GM23338 (cell line): ENCODE data around the gene ZDHHC23. TPM values are rescaled to one million over a fixed set of nuclear protein-coding genes. Genes with fewer than 3 reads are reported as not detected.

Experiments used
- ATAC-seq: fragments of 200-7000 bp; cut with Tn5 transposase; 3 replicates; pipeline ENCODE4 v1.9.1; 2020
- DNase-seq: peaks from one replicate; pipeline ENCODE4 v3.0.0-alpha.2; 2015; ENCODE audit warnings: low spot score
- H2AFZ ChIP-seq: fragments of 200-600 bp; sonication (generic); 2 replicates; pipeline ENCODE4 v1.8.0; 2016; ENCODE audit warnings: antibody characterized with exemption, mild to moderate bottlenecking, moderate library complexity
- H3F3A ChIP-seq: fragments of 200-600 bp; sonication (generic); replicated peaks from 2 replicates; pipeline ENCODE4 v1.8.0; 2017; ENCODE audit warnings: antibody characterized with exemption, mixed run types, low read depth
- H3K27ac ChIP-seq: fragments of 200-600 bp; sonication (generic); 2 replicates; pipeline ENCODE4 v1.6.1; 2016; ENCODE audit warnings: low read depth
- H3K27me3 ChIP-seq: fragments of 200-600 bp; sonication (generic); 2 replicates; pipeline ENCODE4 v1.8.0; 2016; ENCODE audit warnings: mild to moderate bottlenecking, mixed run types, moderate library complexity; ENCODE audit not compliant: insufficient read depth
- H3K36me3 ChIP-seq: fragments of 200-600 bp; sonication (generic); 2 replicates; pipeline ENCODE4 v1.8.0; 2016; ENCODE audit warnings: mild to moderate bottlenecking; ENCODE audit not compliant: insufficient read depth
- H3K4me1 ChIP-seq: fragments of 200-600 bp; sonication (generic); 2 replicates; pipeline ENCODE4 v1.8.0; 2016; ENCODE audit warnings: mild to moderate bottlenecking, moderate library complexity; ENCODE audit not compliant: insufficient read depth
- H3K4me2 ChIP-seq: fragments of 200-600 bp; sonication (generic); 2 replicates; pipeline ENCODE4 v1.7.1; 2017; ENCODE audit warnings: mixed run types
- H3K4me3 ChIP-seq: fragments of 200-600 bp; sonication (generic); 2 replicates; pipeline ENCODE4 v1.6.1; 2016; ENCODE audit warnings: mixed run types
- H3K79me2 ChIP-seq: fragments of 200-600 bp; sonication (generic); replicated peaks from 2 replicates; pipeline ENCODE4 v1.8.0; 2017; ENCODE audit warnings: mild to moderate bottlenecking; ENCODE audit not compliant: insufficient read depth
- H3K9me2 ChIP-seq: fragments of 200-600 bp; sonication (generic); 2 replicates; pipeline ENCODE4 v1.8.0; 2017; ENCODE audit not compliant: insufficient read depth
- H4K20me1 ChIP-seq: fragments of 200-600 bp; sonication (generic); replicated peaks from 2 replicates; pipeline ENCODE4 v1.8.0; 2017; ENCODE audit warnings: mild to moderate bottlenecking; ENCODE audit not compliant: insufficient read depth
- H3K27ac Mint-ChIP-seq: 2 replicates; pipeline ENCODE4 v1.8.0; 2020; ENCODE audit warnings: inconsistent platforms, mild to moderate bottlenecking, moderate library complexity, mixed read lengths
- H3K27me3 Mint-ChIP-seq: 3 replicates; pipeline ENCODE4 v1.8.0; 2022; ENCODE audit warnings: low read depth, mild to moderate bottlenecking, moderate library complexity, mixed read lengths, inconsistent platforms; ENCODE audit not compliant: insufficient read depth, poor library complexity
- H3K36me3 Mint-ChIP-seq: 3 replicates; pipeline ENCODE4 v1.8.0; 2021; ENCODE audit warnings: low read depth, mild to moderate bottlenecking, inconsistent platforms, moderate library complexity, mixed read lengths
- H3K4me1 Mint-ChIP-seq: 3 replicates; pipeline ENCODE4 v1.8.0; 2020; ENCODE audit warnings: mild to moderate bottlenecking, inconsistent platforms, mixed read lengths
- H3K4me3 Mint-ChIP-seq: 3 replicates; pipeline ENCODE4 v1.8.0; 2021; ENCODE audit warnings: moderate library complexity, mild to moderate bottlenecking, inconsistent platforms, mixed read lengths
- H3K9me3 Mint-ChIP-seq: 3 replicates; pipeline ENCODE4 v1.8.0; 2020; ENCODE audit warnings: moderate library complexity, mild to moderate bottlenecking, inconsistent platforms, mixed read lengths
- CTCF ChIP-seq, 2 experiments: fragments of 200-600 bp in 1 of 2; sonication (generic) in 1 of 2; conservative IDR thresholded peaks; 2 replicates each; pipeline versions ENCODE4 v1.5.1 to v1.6.1; 2016 to 2017; ENCODE audit warnings: antibody characterized with exemption in 2 of 2, low read depth in 2 of 2, mild to moderate bottlenecking in 2 of 2, moderate library complexity in 1 of 2
- NANOG ChIP-seq: IDR thresholded peaks from 2 replicates; pipeline ENCODE4 v1.6.1; 2016; ENCODE audit warnings: antibody characterized with exemption, borderline replicate concordance
- POLR2AphosphoS5 ChIP-seq: IDR thresholded peaks from 2 replicates; pipeline ENCODE4 v1.6.1; 2016; ENCODE audit warnings: antibody characterized with exemption, low read depth
- ZNF114 ChIP-seq: fragments of 250-450 bp; sonication (Bioruptor Pico); IDR thresholded peaks from 2 replicates; pipeline ENCODE4 v1.5.0; 2020; ENCODE audit warnings: mild to moderate bottlenecking, moderate library complexity
- ZNF331 ChIP-seq: fragments of 250-450 bp; sonication (Bioruptor Pico); IDR thresholded peaks from 2 replicates; pipeline ENCODE4 v1.5.0; 2020; ENCODE audit warnings: low read depth, mild to moderate bottlenecking, moderate library complexity
- polyA plus RNA-seq: library from polyadenylated mRNA; unstranded; fragments of >200 nt; fragmentation: Nextera tagmentation; extraction: Ambion mirVana; gene quantifications from 2 replicates; pipeline ENCODE4 v1.2.1, GENCODE V29; 2016
- total RNA-seq: library from RNA; depleted of rRNA; stranded (reverse); fragments of >200 nt; shearing (Covaris generic); gene quantifications from 2 replicates; pipeline ENCODE4 v1.2.3, GENCODE V29; 2014
- TF ChIP-seq, protein P1 (sequence below): IDR thresholded peaks from 2 replicates; pipeline ENCODE4 v1.6.1; 2016; ENCODE audit warnings: antibody characterized with exemption
- TF ChIP-seq, protein P2 (sequence below): fragments of 250-450 bp; sonication (Bioruptor Pico); IDR thresholded peaks from 2 replicates; pipeline ENCODE4 v1.5.0; 2020; ENCODE audit warnings: mild to moderate bottlenecking, moderate library complexity
- TF ChIP-seq, protein P3 (sequence below): IDR thresholded peaks from one replicate; pipeline ENCODE4 v1.6.1; 2018; ENCODE audit warnings: antibody characterized with exemption; ENCODE audit not compliant: unreplicated experiment

Gene ZDHHC23
- total and polyA plus RNA-seq, 2 experiments from 2014 or later: 3.5 to 14.5 TPM

- ATAC-seq (no peak), DNase-seq (no peak)
- Mint-ChIP-seq H3K36me3 (peaks cover 4% of the 10 kb centered on the region; the same call in 1 of the 3 replicates), H3K4me3 (no peak overlapping the region), H3K27ac (no peak overlapping the region), H3K9me3 (no peaks in the 10 kb centered on the region), H3K27me3 (peaks cover 2% of the 10 kb centered on the region), H3K4me1 (peaks cover 10% of the 10 kb centered on the region; the same call in 2 of the 3 replicates)
- Histone ChIP-seq H3K4me3 (no peak overlapping the region), H3K4me1 (peaks cover 15% of the 10 kb centered on the region), H3F3A (no peaks in the 10 kb centered on the region), H3K36me3 (0 out of 2 replicates have a peak, but pooled peaks cover 4% of the 10 kb centered on the region), H3K4me2 (no peak overlapping the region), H2AFZ (no peak overlapping the region), H3K9me2 (no peaks in the 10 kb centered on the region), H4K20me1 (no peaks in the 10 kb centered on the region), H3K79me2 (no peaks in the 10 kb centered on the region), H3K27me3 (no peaks in the 10 kb centered on the region), H3K27ac (no peak overlapping the region)
- TF ChIP-seq NANOG (no peak), CTCF (conservative IDR thresholded peaks at IDR 0.05; ENCODE audit: low read depth in 2 of 2) (no peak), ZNF331 (CRISPR knock-in tag) (no peak), POLR2AphosphoS5 (no peak), ZNF114 (no peak)
- TF ChIP-seq, protein P1, sequence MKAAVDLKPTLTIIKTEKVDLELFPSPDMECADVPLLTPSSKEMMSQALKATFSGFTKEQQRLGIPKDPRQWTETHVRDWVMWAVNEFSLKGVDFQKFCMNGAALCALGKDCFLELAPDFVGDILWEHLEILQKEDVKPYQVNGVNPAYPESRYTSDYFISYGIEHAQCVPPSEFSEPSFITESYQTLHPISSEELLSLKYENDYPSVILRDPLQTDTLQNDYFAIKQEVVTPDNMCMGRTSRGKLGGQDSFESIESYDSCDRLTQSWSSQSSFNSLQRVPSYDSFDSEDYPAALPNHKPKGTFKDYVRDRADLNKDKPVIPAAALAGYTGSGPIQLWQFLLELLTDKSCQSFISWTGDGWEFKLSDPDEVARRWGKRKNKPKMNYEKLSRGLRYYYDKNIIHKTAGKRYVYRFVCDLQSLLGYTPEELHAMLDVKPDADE: no peak
- TF ChIP-seq, protein P2, sequence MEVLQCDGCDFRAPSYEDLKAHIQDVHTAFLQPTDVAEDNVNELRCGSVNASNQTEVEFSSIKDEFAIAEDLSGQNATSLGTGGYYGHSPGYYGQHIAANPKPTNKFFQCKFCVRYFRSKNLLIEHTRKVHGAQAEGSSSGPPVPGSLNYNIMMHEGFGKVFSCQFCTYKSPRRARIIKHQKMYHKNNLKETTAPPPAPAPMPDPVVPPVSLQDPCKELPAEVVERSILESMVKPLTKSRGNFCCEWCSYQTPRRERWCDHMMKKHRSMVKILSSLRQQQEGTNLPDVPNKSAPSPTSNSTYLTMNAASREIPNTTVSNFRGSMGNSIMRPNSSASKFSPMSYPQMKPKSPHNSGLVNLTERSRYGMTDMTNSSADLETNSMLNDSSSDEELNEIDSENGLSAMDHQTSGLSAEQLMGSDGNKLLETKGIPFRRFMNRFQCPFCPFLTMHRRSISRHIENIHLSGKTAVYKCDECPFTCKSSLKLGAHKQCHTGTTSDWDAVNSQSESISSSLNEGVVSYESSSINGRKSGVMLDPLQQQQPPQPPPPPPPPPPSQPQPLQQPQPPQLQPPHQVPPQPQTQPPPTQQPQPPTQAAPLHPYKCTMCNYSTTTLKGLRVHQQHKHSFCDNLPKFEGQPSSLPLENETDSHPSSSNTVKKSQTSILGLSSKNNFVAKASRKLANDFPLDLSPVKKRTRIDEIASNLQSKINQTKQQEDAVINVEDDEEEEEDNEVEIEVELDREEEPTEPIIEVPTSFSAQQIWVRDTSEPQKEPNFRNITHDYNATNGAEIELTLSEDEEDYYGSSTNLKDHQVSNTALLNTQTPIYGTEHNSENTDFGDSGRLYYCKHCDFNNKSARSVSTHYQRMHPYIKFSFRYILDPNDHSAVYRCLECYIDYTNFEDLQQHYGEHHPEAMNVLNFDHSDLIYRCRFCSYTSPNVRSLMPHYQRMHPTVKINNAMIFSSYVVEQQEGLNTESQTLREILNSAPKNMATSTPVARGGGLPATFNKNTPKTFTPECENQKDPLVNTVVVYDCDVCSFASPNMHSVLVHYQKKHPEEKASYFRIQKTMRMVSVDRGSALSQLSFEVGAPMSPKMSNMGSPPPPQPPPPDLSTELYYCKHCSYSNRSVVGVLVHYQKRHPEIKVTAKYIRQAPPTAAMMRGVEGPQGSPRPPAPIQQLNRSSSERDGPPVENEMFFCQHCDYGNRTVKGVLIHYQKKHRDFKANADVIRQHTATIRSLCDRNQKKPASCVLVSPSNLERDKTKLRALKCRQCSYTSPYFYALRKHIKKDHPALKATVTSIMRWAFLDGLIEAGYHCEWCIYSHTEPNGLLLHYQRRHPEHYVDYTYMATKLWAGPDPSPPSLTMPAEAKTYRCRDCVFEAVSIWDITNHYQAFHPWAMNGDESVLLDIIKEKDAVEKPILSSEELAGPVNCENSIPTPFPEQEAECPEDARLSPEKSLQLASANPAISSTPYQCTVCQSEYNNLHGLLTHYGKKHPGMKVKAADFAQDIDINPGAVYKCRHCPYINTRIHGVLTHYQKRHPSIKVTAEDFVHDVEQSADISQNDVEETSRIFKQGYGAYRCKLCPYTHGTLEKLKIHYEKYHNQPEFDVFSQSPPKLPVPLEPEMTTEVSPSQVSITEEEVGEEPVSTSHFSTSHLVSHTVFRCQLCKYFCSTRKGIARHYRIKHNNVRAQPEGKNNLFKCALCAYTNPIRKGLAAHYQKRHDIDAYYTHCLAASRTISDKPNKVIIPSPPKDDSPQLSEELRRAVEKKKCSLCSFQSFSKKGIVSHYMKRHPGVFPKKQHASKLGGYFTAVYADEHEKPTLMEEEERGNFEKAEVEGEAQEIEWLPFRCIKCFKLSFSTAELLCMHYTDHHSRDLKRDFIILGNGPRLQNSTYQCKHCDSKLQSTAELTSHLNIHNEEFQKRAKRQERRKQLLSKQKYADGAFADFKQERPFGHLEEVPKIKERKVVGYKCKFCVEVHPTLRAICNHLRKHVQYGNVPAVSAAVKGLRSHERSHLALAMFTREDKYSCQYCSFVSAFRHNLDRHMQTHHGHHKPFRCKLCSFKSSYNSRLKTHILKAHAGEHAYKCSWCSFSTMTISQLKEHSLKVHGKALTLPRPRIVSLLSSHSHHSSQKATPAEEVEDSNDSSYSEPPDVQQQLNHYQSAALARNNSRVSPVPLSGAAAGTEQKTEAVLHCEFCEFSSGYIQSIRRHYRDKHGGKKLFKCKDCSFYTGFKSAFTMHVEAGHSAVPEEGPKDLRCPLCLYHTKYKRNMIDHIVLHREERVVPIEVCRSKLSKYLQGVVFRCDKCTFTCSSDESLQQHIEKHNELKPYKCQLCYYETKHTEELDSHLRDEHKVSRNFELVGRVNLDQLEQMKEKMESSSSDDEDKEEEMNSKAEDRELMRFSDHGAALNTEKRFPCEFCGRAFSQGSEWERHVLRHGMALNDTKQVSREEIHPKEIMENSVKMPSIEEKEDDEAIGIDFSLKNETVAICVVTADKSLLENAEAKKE (CRISPR knock-in tag): no peak
- TF ChIP-seq, protein P3, sequence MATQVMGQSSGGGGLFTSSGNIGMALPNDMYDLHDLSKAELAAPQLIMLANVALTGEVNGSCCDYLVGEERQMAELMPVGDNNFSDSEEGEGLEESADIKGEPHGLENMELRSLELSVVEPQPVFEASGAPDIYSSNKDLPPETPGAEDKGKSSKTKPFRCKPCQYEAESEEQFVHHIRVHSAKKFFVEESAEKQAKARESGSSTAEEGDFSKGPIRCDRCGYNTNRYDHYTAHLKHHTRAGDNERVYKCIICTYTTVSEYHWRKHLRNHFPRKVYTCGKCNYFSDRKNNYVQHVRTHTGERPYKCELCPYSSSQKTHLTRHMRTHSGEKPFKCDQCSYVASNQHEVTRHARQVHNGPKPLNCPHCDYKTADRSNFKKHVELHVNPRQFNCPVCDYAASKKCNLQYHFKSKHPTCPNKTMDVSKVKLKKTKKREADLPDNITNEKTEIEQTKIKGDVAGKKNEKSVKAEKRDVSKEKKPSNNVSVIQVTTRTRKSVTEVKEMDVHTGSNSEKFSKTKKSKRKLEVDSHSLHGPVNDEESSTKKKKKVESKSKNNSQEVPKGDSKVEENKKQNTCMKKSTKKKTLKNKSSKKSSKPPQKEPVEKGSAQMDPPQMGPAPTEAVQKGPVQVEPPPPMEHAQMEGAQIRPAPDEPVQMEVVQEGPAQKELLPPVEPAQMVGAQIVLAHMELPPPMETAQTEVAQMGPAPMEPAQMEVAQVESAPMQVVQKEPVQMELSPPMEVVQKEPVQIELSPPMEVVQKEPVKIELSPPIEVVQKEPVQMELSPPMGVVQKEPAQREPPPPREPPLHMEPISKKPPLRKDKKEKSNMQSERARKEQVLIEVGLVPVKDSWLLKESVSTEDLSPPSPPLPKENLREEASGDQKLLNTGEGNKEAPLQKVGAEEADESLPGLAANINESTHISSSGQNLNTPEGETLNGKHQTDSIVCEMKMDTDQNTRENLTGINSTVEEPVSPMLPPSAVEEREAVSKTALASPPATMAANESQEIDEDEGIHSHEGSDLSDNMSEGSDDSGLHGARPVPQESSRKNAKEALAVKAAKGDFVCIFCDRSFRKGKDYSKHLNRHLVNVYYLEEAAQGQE: no peak
Measured at GRCh38 chr3:113963879-113964278, 16.1 kb downstream of the ZDHHC23 start.
